ENCODE results near the gene SKP1.

SKP1 gene

DNA sequence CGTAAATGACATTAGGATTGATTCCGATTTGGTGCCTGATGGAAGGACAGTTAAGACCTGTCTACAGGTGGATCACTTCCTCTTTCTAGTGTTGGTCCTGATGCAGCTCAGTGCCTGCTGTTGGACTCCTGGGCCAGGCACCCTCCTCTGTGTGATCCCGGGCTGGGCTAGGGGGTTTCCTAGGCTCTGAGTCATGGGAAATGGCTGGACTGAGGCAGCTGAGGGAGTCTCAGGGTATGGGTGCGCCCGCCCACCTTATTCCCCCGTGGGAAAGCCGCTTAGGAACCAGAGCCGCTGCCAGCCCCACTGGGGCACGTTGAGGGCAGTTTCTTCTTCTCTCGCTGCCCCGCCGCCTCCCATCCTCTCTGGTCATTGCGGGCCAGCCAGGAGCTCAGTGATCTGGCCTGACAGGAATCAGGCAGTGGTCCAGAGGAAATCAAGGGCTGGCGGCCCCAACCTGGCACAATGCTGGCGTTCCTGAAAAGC, 49.3 kb downstream of the SKP1 start:
- peak; percentile 52 to 64 for DNase-seq

- no peak for DNase-seq
Observed at GRCh38 chr5:134125039-134126015, 51.4 kb downstream of the SKP1 start.

DNA sequence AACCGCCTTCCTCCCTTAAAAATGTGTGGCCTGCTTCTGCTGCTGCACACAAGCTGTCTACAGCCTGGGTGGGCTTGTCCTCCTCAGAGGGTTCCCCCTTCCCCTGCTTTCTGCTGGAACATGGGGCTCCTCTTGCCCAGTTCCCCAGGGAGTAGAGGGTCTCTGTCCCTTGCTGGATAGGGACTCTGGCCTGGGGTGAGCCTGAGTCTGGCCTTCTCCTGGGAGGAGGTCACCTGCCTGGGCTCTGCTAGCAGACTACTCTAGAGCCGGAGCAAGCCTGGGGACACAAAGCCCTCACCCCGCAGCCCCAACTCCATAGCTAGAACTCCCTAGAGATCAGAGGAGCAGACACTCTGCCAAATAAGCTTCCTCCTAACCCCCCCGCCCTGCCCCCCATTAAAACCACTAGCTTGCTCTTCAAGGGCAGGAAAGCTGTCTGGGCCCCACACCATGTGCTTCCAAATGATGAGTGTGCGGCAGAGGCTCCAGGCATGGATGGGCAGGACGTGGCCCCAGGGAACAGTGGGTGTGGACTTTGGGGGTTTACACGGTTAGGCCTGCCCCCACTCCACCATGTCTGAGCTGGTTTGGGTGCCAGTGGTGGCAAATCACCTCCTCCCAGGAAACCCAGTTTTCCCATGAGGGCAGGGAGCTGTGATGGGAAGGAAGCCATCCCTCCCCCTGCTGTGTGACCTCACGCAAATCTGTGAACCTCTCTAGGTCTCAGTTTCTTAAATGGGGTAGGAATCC, 52.3 kb downstream of the SKP1 start:
- DNase-seq: no peak

- DNase-seq: no peak
Observed at GRCh38 chr5:134123360-134123759, 53.4 kb downstream of the SKP1 start.

- no peak for DNase-seq
Observed at GRCh38 chr5:134122530-134122929, 54.2 kb downstream of the SKP1 start.

DNA sequence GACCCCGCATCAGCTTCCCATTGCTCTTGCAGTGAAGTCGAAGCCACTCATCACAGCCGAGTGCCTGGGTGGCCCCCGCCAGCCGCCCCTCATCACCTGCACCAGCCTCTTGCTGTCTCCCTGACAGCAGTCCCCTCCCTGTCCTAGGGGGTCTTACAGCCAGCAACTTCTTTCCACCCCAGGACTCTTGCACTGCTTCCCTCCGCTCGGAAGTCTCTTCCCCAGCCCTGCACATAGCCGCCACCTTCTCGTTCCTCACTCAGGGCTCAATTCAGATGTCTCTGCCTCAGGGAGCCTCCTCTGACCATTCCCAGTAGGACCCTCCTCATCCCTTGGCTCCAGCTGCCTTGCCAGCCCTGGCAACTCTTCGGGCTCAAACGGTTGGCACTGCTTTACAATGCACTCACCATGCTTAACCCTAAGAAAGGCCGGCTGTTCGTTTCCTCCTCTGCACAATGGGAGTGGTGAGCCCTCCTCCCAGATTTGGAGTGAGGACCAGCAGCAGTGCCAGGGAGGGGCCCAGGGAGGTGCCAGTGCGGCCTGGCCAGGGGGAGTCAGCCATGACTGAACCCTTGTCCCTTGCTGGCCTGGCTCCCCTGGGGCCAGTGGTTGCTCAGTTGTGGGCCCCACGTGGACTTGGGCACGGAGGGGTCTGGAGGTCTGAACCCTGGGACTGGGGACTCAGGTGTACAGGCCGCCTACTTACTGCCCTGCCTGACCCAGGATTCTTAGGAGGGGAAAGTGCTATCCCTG, 56.2 kb downstream of the SKP1 start:
- no peak for DNase-seq

GRCh38 chr5:134119720-134120119, 57.0 kb downstream of the SKP1 start:
- DNase-seq: no peak

- no peak for DNase-seq
Observed at GRCh38 chr5:134118212-134118835, 58.4 kb downstream of the SKP1 start.

GRCh38 chr5:134116789-134117761, 59.7 kb downstream of the SKP1 start:
- DNase-seq: no peak

DNA sequence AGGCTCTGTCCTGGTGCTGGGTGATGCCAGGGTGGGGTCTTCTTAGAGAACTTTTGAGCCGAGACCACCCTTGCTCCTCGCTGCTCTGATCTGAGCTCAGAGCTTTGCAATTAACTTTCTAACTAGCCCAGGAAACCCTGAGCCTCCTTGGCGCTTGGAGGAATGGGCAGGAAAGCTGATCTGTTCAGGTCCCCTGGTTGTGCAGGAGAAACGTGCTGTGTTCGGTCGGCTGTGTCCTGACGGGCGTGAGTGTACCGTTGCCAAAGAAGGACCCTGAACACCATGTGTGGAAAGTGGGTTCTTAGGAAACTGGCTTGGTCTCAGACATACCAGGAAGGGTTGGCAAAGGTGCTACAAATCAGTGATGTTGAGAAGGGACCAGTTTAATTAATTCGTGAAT, 60.5 kb downstream of the SKP1 start:
- DNase-seq: no peak

DNA sequence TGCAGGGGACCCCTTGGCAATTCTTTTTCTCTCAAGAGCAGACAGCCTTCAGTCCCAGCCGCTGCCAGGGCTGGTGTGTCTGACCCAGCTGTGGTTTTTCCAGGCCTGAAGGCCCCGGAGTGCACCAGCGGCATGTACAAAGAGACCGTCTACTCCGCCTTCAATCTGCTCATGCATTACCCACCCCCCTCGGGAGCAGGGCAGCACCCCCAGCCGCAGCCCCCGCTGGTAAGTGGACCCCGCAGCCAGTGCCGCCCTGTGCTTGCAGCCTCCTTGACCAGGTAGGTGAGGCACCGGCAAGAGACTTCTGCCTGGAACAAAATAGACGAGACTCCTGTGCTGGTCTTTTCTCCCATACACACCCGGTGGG, 61.0 kb downstream of the SKP1 start:
- no peak for DNase-seq

DNA sequence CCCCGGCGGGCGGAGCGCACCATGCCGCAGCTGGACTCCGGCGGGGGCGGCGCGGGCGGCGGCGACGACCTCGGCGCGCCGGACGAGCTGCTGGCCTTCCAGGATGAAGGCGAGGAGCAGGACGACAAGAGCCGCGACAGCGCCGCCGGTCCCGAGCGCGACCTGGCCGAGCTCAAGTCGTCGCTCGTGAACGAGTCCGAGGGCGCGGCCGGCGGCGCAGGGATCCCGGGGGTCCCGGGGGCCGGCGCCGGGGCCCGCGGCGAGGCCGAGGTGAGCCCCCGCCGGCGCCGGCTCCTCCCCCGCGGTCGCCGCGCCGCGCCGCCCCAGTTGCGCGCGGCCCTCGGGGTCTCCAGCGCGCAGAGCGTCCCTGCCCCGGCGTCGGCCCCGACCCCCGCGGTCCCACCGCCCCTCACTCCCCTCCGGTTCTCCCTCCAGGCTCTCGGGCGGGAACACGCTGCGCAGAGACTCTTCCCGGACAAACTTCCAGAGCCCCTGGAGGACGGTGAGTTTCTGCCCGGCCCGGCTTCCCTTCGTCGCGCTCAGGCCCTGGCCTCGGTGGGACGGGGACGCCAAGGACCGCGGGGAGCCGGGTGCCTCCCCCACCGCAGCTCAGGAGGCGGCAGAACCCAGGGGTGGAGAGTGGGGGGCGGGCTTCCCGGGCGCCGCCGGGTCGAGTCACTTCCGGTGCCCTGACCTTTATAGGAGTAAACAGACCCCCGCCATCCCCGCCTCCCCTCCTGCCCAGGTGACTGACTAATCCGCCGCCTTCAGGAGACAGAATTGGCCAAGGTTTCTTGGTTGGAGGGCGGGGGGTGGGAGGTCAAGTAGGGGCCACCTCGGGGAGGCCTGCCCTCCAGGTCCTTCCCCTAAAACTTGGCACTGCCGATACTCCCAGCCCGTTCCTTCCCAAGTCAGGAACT, 61.6 kb downstream of the SKP1 start:
- peak; percentile 87 to 88 for DNase-seq

DNA sequence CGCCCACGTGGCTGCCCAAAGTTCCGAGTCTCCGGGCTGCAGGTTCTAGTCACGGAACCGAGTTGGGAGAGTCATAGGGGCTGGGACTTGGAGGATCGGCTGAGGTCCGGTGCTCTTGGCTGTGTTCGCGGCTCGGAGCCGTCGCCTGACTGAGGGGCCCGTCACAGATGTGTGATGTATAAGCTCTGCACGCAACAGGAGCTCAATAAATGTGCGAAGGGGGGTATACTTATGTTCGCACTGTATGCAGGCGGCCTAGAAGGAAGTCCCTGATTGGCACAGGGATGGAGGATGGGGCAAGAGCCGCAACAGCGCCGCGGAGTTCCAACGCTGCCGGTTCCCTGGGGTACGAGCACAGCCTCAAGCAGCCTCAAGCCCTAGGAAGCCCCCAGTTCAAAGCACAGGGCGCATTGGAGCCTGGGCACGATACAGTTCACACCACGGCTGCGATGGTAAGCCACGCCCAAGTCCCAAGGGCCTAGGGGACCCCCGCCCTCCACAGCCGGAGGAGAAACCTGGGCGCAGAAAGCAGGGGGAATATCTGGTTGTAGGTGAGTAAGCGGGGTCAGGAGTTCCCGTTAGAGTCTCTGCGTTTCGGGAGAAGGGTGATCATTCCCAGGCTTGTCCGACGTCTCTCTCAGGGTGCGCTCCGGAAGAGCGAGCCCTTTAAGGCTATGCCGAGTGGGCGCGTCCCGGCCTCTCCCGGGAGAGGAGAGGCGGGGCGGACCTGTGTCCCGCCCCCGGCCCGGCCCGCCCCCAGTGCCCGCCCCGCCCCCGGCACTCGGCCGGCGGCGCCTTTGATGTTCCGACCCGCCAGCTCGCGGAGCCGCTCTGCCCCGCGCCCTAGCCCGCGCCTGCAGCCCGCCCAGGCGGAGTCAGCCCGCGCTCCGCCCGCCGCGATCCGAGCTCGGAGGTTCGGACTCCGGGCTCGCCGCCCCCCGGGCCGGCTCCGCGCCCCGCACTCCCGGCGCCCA, 62.6 kb downstream of the SKP1 start, which contains the start of gene TCF7:
Gene TCF7 (plus strand): TSS at position 780 of the 974 bp plus-strand sequence. CDS start 226 bp downstream, outside the sequence.
- peak; percentile 73 to 80 for DNase-seq

- no peak for DNase-seq
Observed at GRCh38 chr5:134113363-134113889, 63.3 kb downstream of the SKP1 start.

GRCh38 chr5:134112726-134113362, 63.9 kb downstream of the SKP1 start:
- DNase-seq: no peak

DNA sequence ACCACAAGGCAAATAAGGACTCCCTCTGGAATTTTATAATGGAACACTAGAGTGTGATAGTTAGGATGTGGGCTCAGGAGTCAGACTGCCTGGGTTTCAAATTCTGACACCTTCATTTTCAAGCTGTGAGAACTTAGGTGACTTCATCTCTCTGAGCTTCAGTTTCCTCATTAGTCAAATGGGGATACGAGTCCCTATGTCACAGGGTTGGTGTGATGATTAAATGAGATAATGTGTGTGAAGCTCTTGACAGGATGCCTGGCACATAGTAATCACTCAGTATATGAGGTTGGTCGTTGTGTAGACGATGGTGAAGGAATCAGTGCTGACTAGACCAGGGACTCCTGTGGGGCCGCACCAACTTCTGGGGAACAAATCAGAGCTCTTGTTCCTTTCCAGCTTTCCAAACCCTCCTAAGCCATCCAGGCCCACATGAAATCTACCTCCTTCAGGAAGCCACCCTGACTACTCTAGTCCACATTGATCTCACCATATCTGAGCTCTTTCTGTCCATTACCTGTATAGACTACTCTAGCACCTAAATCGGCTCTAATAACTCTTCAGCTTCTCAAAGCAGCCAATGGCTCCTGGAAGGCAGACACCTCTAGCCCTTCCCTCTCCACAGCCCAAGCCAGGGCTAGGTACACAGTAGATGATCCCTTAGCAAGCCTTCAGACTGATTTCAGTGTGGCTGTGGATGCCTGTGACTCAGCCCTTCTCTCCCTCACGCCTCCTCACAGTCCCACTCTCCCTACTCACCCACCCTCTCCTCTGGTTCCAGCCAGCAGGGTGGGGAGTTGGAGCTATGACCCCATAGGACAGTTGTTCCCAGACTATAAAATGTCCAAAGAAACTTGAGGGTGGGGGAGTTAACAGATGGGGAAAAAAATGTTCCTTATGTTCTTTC, 64.8 kb downstream of the SKP1 start:
- DNase-seq: peak in 1 of 2 donors; percentile 44

- no peak for DNase-seq
Observed at GRCh38 chr5:134110382-134110781, 66.4 kb downstream of the SKP1 start.

Data from activated CD4-positive, alpha-beta T cell treated with anti-CD3 and anti-CD28 coated beads for 4 hours (primary cell).